HepG2 (cell line): ENCODE data around the gene DIAPH3. TPM values are rescaled to one million over a fixed set of nuclear protein-coding genes. Genes with fewer than 3 reads are reported as not detected.

Experiments
- ATAC-seq: fragments of 200-7000 bp; cut with Tn5 transposase; 3 replicates; pipeline ENCODE4 v1.9.1; 2020; ENCODE audit warnings: mild to moderate bottlenecking, moderate library complexity
- BruUV-seq: library from RNA; stranded (reverse); fragments of 400-500 nt; replicated peaks from 2 replicates; lab custom pipeline; 2021; lab: Mats Ljungman, UMichigan
- CTCF ChIA-PET: fragments of 300-600 bp; formaldehyde crosslinking; extraction: SDS; loops from one replicate; lab custom pipeline; 2021; ENCODE audit warnings: low total read pairs, inconsistent platforms, low intra/inter-chr PET ratio; lab: Yijun Ruan, JAX
- POLR2A ChIA-PET: fragments of 350-600 bp; sonication (Branson Sonifier 250); formaldehyde crosslinking; loops from one replicate; lab custom pipeline; 2020; ENCODE audit warnings: antibody characterized with exemption, inconsistent platforms; lab: Yijun Ruan, JAX
- DNase-seq: peaks from one replicate; pipeline ENCODE4 v3.0.0-alpha.2; 2015; ENCODE audit warnings: low spot score
- FAIRE-seq: peaks from 3 replicates; lab custom pipeline; 2011; peaks lifted over from hg19 to GRCh38; lab: Jason Lieb, UNC
- H2AFZ ChIP-seq: one replicate; pipeline ENCODE4 v1.6.1; 2011; ENCODE audit warnings: low read length, inconsistent platforms
- H3K27ac ChIP-seq: fragments of 300-600 bp; 3 replicates; pipeline ENCODE4 v1.8.0; 2011; ENCODE audit warnings: mixed run types, mild to moderate bottlenecking, mixed read lengths, low read length, inconsistent platforms; ENCODE audit not compliant: insufficient read depth; ENCODE audit errors: extremely low read length
- H3K27me3 ChIP-seq, 2 experiments: fragments of 200-600 bp in 1 of 2; 2 replicates in 1 of 2; 3 replicates in 1 of 2; pipeline versions ENCODE4 v1.6.0 to v1.8.0; 2011; ENCODE audit warnings: low read length in 2 of 2, mild to moderate bottlenecking in 2 of 2, moderate library complexity in 2 of 2, inconsistent platforms in 1 of 2; ENCODE audit not compliant: insufficient read depth in 2 of 2, control insufficient read depth in 1 of 2
- H3K36me3 ChIP-seq, 2 experiments: fragments of 200-600 bp in 1 of 2; replicated peaks in 1 of 2; 2 replicates in 1 of 2; 3 replicates in 1 of 2; pipeline versions ENCODE4 v1.5.1 to v1.8.0; 2011; ENCODE audit warnings: low read length in 2 of 2, inconsistent platforms in 1 of 2; ENCODE audit not compliant: insufficient read depth in 2 of 2, control insufficient read depth in 1 of 2
- H3K4me1 ChIP-seq: 2 replicates; pipeline ENCODE4 v1.5.1; 2012; ENCODE audit warnings: low read length, inconsistent platforms; ENCODE audit not compliant: insufficient read depth
- H3K4me2 ChIP-seq: 2 replicates; pipeline ENCODE4 v1.6.0; 2011; ENCODE audit warnings: low read depth, low read length, inconsistent platforms
- H3K4me3 ChIP-seq, 3 experiments: fragments of 200-600 bp in 1 of 3; sonication (generic), shearing (Covaris generic) in 1 of 3; replicated peaks in 1 of 3; 2 replicates each; pipeline ENCODE4 v1.5.1; 2011 to 2016; ENCODE audit warnings: low read length in 3 of 3, inconsistent platforms in 2 of 3, low read depth in 2 of 3, mild to moderate bottlenecking in 2 of 3, control low read depth in 1 of 3, mixed read lengths in 1 of 3; ENCODE audit not compliant: insufficient read depth in 1 of 3
- H3K79me2 ChIP-seq: one replicate; pipeline ENCODE4 v1.6.1; 2011; ENCODE audit warnings: low read length, inconsistent platforms; ENCODE audit not compliant: insufficient read depth
- H3K9ac ChIP-seq: 2 replicates; pipeline ENCODE4 v1.6.0; 2011; ENCODE audit warnings: mild to moderate bottlenecking, low read depth, low read length, inconsistent platforms; ENCODE audit not compliant: insufficient read depth
- H3K9me3 ChIP-seq: 2 replicates; pipeline ENCODE4 v1.5.1; 2012; ENCODE audit warnings: mild to moderate bottlenecking, low read length
- H4K20me1 ChIP-seq: 2 replicates; pipeline ENCODE4 v1.6.0; 2011; ENCODE audit warnings: inconsistent platforms, mild to moderate bottlenecking, low read length, moderate library complexity; ENCODE audit not compliant: insufficient read depth
- CC2D1A ChIP-seq: sonication (generic); formaldehyde crosslinking; IDR thresholded peaks from 2 replicates; pipeline ENCODE4 v1.8.1; 2023; ENCODE audit warnings: mild to moderate bottlenecking, missing genetic modification reagents
- DMTF1 ChIP-seq: sonication (generic); formaldehyde crosslinking; IDR thresholded peaks from 2 replicates; pipeline ENCODE4 v1.4.0; 2020; ENCODE audit warnings: mild to moderate bottlenecking, missing genetic modification reagents
- DRAP1 ChIP-seq: IDR thresholded peaks from 2 replicates; pipeline ENCODE4 v1.6.1; 2016; ENCODE audit warnings: missing genetic modification reagents, missing compliant biosample characterization
- HIVEP1 ChIP-seq: sonication (generic); formaldehyde crosslinking; IDR thresholded peaks from 2 replicates; pipeline ENCODE4 v1.4.0; 2020; ENCODE audit warnings: mild to moderate bottlenecking, missing genetic modification reagents
- HNF4G ChIP-seq, 2 experiments: sonication (generic) in 1 of 2; formaldehyde crosslinking in 1 of 2; IDR thresholded peaks; 2 replicates each; pipeline versions ENCODE4 v1.4.0 to v1.6.1; 2011 to 2020; ENCODE audit warnings: borderline replicate concordance in 2 of 2, low read depth in 2 of 2, mild to moderate bottlenecking in 2 of 2, low read length in 1 of 2, missing genetic modification reagents in 1 of 2, moderate library complexity in 1 of 2
- IRF9 ChIP-seq: sonication (generic); formaldehyde crosslinking; IDR thresholded peaks from 2 replicates; pipeline ENCODE4 v1.8.0; 2022; ENCODE audit warnings: missing genetic modification reagents, mild to moderate bottlenecking, borderline replicate concordance
- IRX3 ChIP-seq: sonication (generic); formaldehyde crosslinking; IDR thresholded peaks from 2 replicates; pipeline ENCODE4 v1.8.1; 2023; ENCODE audit warnings: mild to moderate bottlenecking, low read depth, missing genetic modification reagents, borderline replicate concordance
- MBD4 ChIP-seq: IDR thresholded peaks from 2 replicates; pipeline ENCODE4 v1.6.1; 2012; ENCODE audit warnings: low read length, inconsistent platforms, borderline replicate concordance
- NCOA2 ChIP-seq: sonication (generic); formaldehyde crosslinking; IDR thresholded peaks from 2 replicates; pipeline ENCODE4 v1.8.0; 2022; ENCODE audit warnings: inconsistent platforms
- RBFOX2 ChIP-seq: fragments of 200-400 bp; formaldehyde crosslinking; IDR thresholded peaks from 2 replicates; pipeline ENCODE4 v1.6.1; 2017; ENCODE audit warnings: low read depth, mild to moderate bottlenecking, low read length
- SKI ChIP-seq: fragments of 450-650 bp; IDR thresholded peaks from one replicate; pipeline ENCODE4 v1.6.1; 2018; ENCODE audit warnings: mild to moderate bottlenecking; ENCODE audit not compliant: partially characterized antibody
- SSRP1 ChIP-seq: IDR thresholded peaks from 2 replicates; pipeline ENCODE4 v1.6.1; 2016; ENCODE audit warnings: control low read depth
- TCF12 ChIP-seq, 2 experiments: fragments of 450-650 bp in 1 of 2; sonication (generic) in 1 of 2; formaldehyde crosslinking in 1 of 2; IDR thresholded peaks; 2 replicates each; pipeline versions ENCODE4 v1.6.1 to v1.8.0; 2017 to 2022; ENCODE audit warnings: antibody characterized with exemption in 1 of 2, mild to moderate bottlenecking in 1 of 2, missing genetic modification reagents in 1 of 2, moderate library complexity in 1 of 2
- ZBTB43 ChIP-seq: sonication (generic); formaldehyde crosslinking; conservative IDR thresholded peaks from 2 replicates; pipeline ENCODE4 v1.4.0; 2020; ENCODE audit warnings: missing genetic modification reagents
- ZFX ChIP-seq: sonication (generic); formaldehyde crosslinking; IDR thresholded peaks from 2 replicates; pipeline ENCODE4 v1.4.0; 2020; ENCODE audit warnings: mild to moderate bottlenecking, low read depth, missing genetic modification reagents, moderate library complexity
- ZNF460 ChIP-seq: sonication (generic); formaldehyde crosslinking; IDR thresholded peaks from 2 replicates; pipeline ENCODE4 v1.5.1; 2020; ENCODE audit warnings: missing genetic modification reagents, mild to moderate bottlenecking, borderline replicate concordance
- ZNF629 ChIP-seq: sonication (generic); formaldehyde crosslinking; conservative IDR thresholded peaks from 2 replicates; pipeline ENCODE4 v1.5.0; 2020; ENCODE audit warnings: missing genetic modification reagents
- ZNF792 ChIP-seq: IDR thresholded peaks from 2 replicates; pipeline ENCODE4 v1.6.1; 2016
- ZSCAN9 ChIP-seq: IDR thresholded peaks from 2 replicates; pipeline ENCODE4 v1.6.1; 2016; ENCODE audit warnings: borderline replicate concordance
- WGBS: methylation state at CpG from one replicate; pipeline ENCODE4 v1.1.6; 2017; ENCODE audit warnings: low lambda C conversion rate; 5-methylcytosine and 5-hydroxymethylcytosine counted together
- in situ Hi-C: cut with HindIII; loops from 2 replicates; pipeline ENCODE4 v1.10.0; 2017; ENCODE audit warnings: low pct_unique_long_range_greater_than_20kb; ENCODE audit not compliant: extremely low pct_ligation_motif_present
- intact Hi-C: fragments of 100-400 bp; cut with micrococcal nuclease; formaldehyde crosslinking; loops from one replicate; pipeline ENCODE4 v1.10.0; 2022; ENCODE audit not compliant: unreplicated experiment
- polyA plus RNA-seq, 8 experiments: library from polyadenylated mRNA; depleted of rRNA in 3 of 8; stranded (reverse) in 7 of 8; unstranded in 1 of 8; fragments of >200 nt; fragmentation: Illumina TruSeq in 4 of 8; extraction: Trizol in 4 of 8; gene quantifications; 2 replicates each; pipeline versions ENCODE4 v1.2.1 to v1.2.3, GENCODE V29; 2011 to 2016; ENCODE audit warnings: low read depth in 4 of 8, missing spikeins in 1 of 8, mixed read lengths in 1 of 8; ENCODE audit not compliant: insufficient read depth in 1 of 8
- total RNA-seq, 5 experiments: library from RNA; depleted of rRNA; stranded (reverse); fragments of >200 nt; fragmentation: Illumina TruSeq; extraction: Trizol; gene quantifications; 2 replicates each; pipeline ENCODE4 v1.2.3, GENCODE V29; 2016; ENCODE audit warnings: low read depth in 1 of 5

The DIAPH3 gene
- total and polyA plus RNA-seq, 2 of the 13 experiments (the other 11 are each of a cell fraction or from before 2014, with no cell fraction given), result 4.0 to 9.3 TPM

- in situ Hi-C loops, result no loop called here
- TF ChIP-seq DRAP1 (CRISPR knock-in tag), result no peak
- no peak for TF ChIP-seq HIVEP1 (CRISPR knock-in tag)
- TF ChIP-seq ZBTB43, result no peak
- no peak for TF ChIP-seq RBFOX2
- TF ChIP-seq HNF4G (IDR thresholded peaks at IDR 0.05; ENCODE audit: borderline replicate concordance, low read depth, low read length), result no peak
- TF ChIP-seq HNF4G (CRISPR knock-in tag; IDR thresholded peaks at IDR 0.05; ENCODE audit: borderline replicate concordance, low read depth), result no peak
- TF ChIP-seq DMTF1 (CRISPR knock-in tag), result no peak
- TF ChIP-seq SSRP1 (CRISPR knock-in tag), result no peak
- TF ChIP-seq ZNF460, result no peak
- no peak for TF ChIP-seq IRF9 (CRISPR knock-in tag)
- no peak for TF ChIP-seq ZFX (CRISPR knock-in tag)
- TF ChIP-seq IRX3 (CRISPR knock-in tag), result no peak
- no peak for TF ChIP-seq ZNF792
- no peak for TF ChIP-seq NCOA2 (CRISPR knock-in tag)
- no peak for TF ChIP-seq TCF12 (IDR thresholded peaks at IDR 0.05)
- TF ChIP-seq TCF12 (CRISPR knock-in tag; IDR thresholded peaks at IDR 0.05), result no peak
- TF ChIP-seq MBD4, result no peak
- no peak for TF ChIP-seq ZSCAN9
- TF ChIP-seq CC2D1A (CRISPR knock-in tag), result no peak
- TF ChIP-seq SKI, result no peak
- TF ChIP-seq ZNF629 (CRISPR knock-in tag), result no peak
- BruUV-seq, result no TSS peak
- FAIRE-seq (no peak), ATAC-seq (no peak), DNase-seq (no peak)
- Histone ChIP-seq H3K4me3 (no peak overlapping the region), H3K27ac (no peak overlapping the region), H4K20me1 (no peaks in the 10 kb centered on the region), H3K4me2 (no peak overlapping the region), H3K9ac (no peak overlapping the region), H2AFZ (no peak overlapping the region), H3K4me1 (peaks cover 37% of the 10 kb centered on the region), H3K9me3 (no peaks in the 10 kb centered on the region), H3K27me3 (no peaks in the 10 kb centered on the region; a peak in 1 of 5 replicates), H3K36me3 (no peaks in the 10 kb centered on the region), H3K79me2 (peaks cover 12% of the 10 kb centered on the region)
- POLR2A ChIA-PET, result no interaction called here
- WGBS, result 67% methylated on average over 3 of the region's 3 CpGs
- CTCF ChIA-PET, result no interaction called here
- intact Hi-C loops, result no loop called here
Measured at GRCh38 chr13:60167121-60167520, 3.4 kb upstream of the DIAPH3 start.
